ENCODE data around the gene KDM5B. TPM values are rescaled to one million over a fixed set of nuclear protein-coding genes. Genes with fewer than 3 reads are reported as not detected.
"Not testable (repeated sequence)": the region's sequence is repeated elsewhere in the genome, so short reads cannot be mapped to it uniquely, and the experiment has no call there.

KDM5B gene
- total and polyA plus RNA-seq, 9 of the 15 experiments (the other 6 are each of a cell fraction or from before 2014, with no cell fraction given): 15.4 to 90.6 (median 57.1) TPM

GRCh38 chr1:202716654-202717053, 91.6 kb downstream of the KDM5B start (continued):
- TF ChIP-seq REST (IDR thresholded peaks at IDR 0.05; ENCODE audit: borderline replicate concordance): no peak
- TF ChIP-seq REST (CRISPR knock-in tag; IDR thresholded peaks at IDR 0.05; ENCODE audit: low read depth): no peak
- no peak for TF ChIP-seq ZNF655 (CRISPR knock-in tag; IDR thresholded peaks at IDR 0.05)
- no peak for TF ChIP-seq SP2 (IDR thresholded peaks at IDR 0.05; ENCODE audit: extremely low read depth, low read depth, low read length, poor library complexity, severe bottlenecking)
- TF ChIP-seq ZKSCAN1 (IDR thresholded peaks at IDR 0.05; ENCODE audit: low read depth, low read length): no peak

DNA sequence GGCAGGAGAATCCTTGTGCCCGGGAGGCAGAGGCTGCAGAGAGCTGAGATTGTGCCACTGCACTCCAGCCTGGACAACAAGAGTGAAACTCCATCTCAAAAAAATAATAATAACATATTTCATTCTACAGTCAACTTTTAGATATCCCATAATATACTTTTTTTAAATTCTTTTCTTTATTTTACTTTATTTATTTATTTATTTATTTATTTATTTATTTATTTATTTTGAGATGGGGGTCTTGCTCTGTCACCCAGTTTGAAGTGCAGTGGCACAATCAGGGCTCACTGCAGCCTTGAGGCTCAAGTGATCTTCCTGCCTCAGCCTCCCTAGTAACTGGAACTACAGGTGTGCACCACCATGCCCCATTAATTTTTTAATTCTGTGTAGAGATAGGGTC, 94.0 kb downstream of the KDM5B start:
- H3K9me1 ChIP-seq (ENCODE audit: control insufficient read depth, insufficient read depth, low read length); H3K9me3 ChIP-seq (replicated peaks; ENCODE audit: control insufficient read depth, insufficient read depth, low read depth, low read length); H2AFZ ChIP-seq (ENCODE audit: low read depth, low read length); CTCF ChIA-PET (ENCODE audit: low intra/inter-chr PET ratio); DNase-seq (ENCODE audit: extremely low read depth in 1 of 4, low spot score in 3 of 4); H3K79me2 ChIP-seq (ENCODE audit: control insufficient read depth, insufficient read depth, low read length); H3K36me3 ChIP-seq (ENCODE audit: control insufficient read depth, insufficient read depth, low read length); BruUV-seq (replicated peaks); H4K20me1 ChIP-seq (replicated peaks; ENCODE audit: control insufficient read depth, insufficient read depth, low read length); FAIRE-seq; H3K27ac ChIP-seq (ENCODE audit: extremely low read depth, low read depth, low read length); H3K9ac ChIP-seq (ENCODE audit: insufficient read depth in 1 of 2, low read depth in 2 of 2, low read length in 2 of 2); H3K4me3 ChIP-seq; ATAC-seq; H3K4me2 ChIP-seq (ENCODE audit: insufficient read depth, low read length): not testable (repeated sequence)
- POLR2A ChIA-PET: interaction anchor here (0.7 to 1.1 kb wide), 2 partner anchors 10 to 18 kb away, joined by 3 read pairs; no protein-coding TSS in a partner anchor
- WGBS (ENCODE audit: insufficient coverage, low coverage, missing lambda C conversion rate): 8% methylated on average over 1 of the region's 1 CpG
- Histone ChIP-seq H3K4me1 (replicated peaks in 1 of 2; ENCODE audit: control insufficient read depth in 2 of 2, insufficient read depth in 2 of 2, low read length in 2 of 2) (peaks cover 0 to 13% of the 10 kb centered on the region in 2 experiments; a peak in 2 of 5 replicates), H3K27me3 (ENCODE audit: control insufficient read depth in 2 of 2, insufficient read depth in 2 of 2, low read length in 2 of 2) (peaks cover 70 to 80% of the 10 kb centered on the region in 2 experiments)
- in situ Hi-C loops (cut with MboI): loop anchor here (25.0 kb wide), 1 partner anchor 227 kb away; no protein-coding TSS in a partner anchor
- intact Hi-C loops (cut with micrococcal nuclease): loop anchor here (10.0 kb wide), 2 partner anchors 249 to 369 kb away; partner anchors contain the start of genes PPP1R12B and UBE2T

All from K562 (cell line).